Measurements from ENCODE around the gene MDM4. TPM values are rescaled to one million over a fixed set of nuclear protein-coding genes. Genes with fewer than 3 reads are reported as not detected.

The MDM4 gene
- total and polyA plus RNA-seq, 2 donors (not counting 3 experiments of a cell fraction or from before 2014, with no cell fraction given): 11.7 to 67.0 TPM

DNA sequence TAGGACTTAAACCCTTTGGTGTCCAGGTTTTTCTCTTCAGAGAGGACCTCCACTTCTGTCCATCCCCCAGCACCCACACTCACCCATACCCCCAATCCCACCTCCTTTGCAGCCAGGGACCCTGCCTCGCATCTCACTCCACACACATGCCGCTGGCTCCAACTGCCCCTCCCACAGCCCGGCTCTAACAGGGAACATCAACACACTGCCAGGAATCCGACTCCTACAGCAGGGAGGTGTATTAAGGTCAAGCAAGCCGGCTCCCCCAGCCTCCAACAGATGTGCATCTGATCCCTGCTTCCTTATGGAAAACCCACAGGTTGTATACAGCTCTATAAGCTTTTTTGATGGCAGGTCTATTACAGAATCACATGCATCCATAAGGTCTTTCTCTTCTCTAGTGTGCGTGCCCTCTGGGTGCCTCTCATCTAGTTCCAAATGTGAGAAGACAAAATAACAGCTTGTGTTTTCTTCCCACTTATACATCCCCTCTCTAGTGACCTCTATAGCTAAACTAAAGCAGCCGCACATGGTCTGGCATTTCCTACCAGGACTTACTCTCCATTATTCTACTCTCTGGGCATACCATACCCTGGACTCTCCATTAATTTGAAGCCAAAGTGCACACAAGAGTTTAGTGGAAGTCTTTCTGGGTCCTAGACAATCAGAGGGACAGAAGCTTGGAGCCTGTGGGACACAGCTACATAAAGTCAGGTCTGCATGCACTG, 37.9 kb upstream of the MDM4 start:
- no peak overlapping the region for H3K27ac ChIP-seq (ENCODE audit: insufficient read depth, low read depth, low read length)
- FAIRE-seq (no peak), DNase-seq (ENCODE audit: low read depth, low spot score) (peak; percentile 36)
- no peak overlapping the region for H2AFZ ChIP-seq (ENCODE audit: low read depth, low read length)
- TF ChIP-seq EZH2 (IDR thresholded peaks at IDR 0.05; ENCODE audit: borderline replicate concordance, low read depth, low read length, severe bottlenecking) (no peak), POLR2AphosphoS5 (IDR thresholded peaks at IDR 0.05; ENCODE audit: insufficient read depth, low read depth, low read length) (no peak), JUN (IDR thresholded peaks at IDR 0.05; ENCODE audit: borderline replicate concordance, insufficient read depth, insufficient read length, low read depth) (no peak), FOS (IDR thresholded peaks at IDR 0.05; ENCODE audit: borderline replicate concordance, insufficient read depth, low read length) (no peak), POLR2A (IDR thresholded peaks at IDR 0.05; ENCODE audit: low read depth, low read length) (no peak), GATA2 (IDR thresholded peaks at IDR 0.05; ENCODE audit: insufficient read depth, insufficient read length, low read depth, low read length) (no peak), MYC (IDR thresholded peaks at IDR 0.05; ENCODE audit: low read depth, low read length) (no peak)
- TF ChIP-seq, protein P1, sequence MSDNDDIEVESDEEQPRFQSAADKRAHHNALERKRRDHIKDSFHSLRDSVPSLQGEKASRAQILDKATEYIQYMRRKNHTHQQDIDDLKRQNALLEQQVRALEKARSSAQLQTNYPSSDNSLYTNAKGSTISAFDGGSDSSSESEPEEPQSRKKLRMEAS (IDR thresholded peaks at IDR 0.05; ENCODE audit: insufficient read depth, insufficient read length): no peak
- TF ChIP-seq, protein P2, sequence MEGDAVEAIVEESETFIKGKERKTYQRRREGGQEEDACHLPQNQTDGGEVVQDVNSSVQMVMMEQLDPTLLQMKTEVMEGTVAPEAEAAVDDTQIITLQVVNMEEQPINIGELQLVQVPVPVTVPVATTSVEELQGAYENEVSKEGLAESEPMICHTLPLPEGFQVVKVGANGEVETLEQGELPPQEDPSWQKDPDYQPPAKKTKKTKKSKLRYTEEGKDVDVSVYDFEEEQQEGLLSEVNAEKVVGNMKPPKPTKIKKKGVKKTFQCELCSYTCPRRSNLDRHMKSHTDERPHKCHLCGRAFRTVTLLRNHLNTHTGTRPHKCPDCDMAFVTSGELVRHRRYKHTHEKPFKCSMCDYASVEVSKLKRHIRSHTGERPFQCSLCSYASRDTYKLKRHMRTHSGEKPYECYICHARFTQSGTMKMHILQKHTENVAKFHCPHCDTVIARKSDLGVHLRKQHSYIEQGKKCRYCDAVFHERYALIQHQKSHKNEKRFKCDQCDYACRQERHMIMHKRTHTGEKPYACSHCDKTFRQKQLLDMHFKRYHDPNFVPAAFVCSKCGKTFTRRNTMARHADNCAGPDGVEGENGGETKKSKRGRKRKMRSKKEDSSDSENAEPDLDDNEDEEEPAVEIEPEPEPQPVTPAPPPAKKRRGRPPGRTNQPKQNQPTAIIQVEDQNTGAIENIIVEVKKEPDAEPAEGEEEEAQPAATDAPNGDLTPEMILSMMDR (IDR thresholded peaks at IDR 0.05; ENCODE audit: extremely low read depth in 1 of 2, insufficient read depth in 1 of 2, low read depth in 1 of 2, low read length in 2 of 2): no peak
- no TSS peak for BruUV-seq (replicated peaks)
- CTCF ChIA-PET: interaction anchor here (0.6 to 9.5 kb wide), 14 partner anchors 9 to 80 kb away, joined by 3 to 129 read pairs (median 5); partner anchors contain the start of genes MDM4 and PIK3C2B
- no peaks in the 10 kb centered on the region for H4K20me1 ChIP-seq (replicated peaks; ENCODE audit: control insufficient read depth, extremely low read depth, insufficient read depth, low read length)
- H3K36me3 ChIP-seq (ENCODE audit: control insufficient read depth in 2 of 2, extremely low read depth in 1 of 2, insufficient read depth in 2 of 2, low read length in 2 of 2): peaks cover 0 to 3% of the 10 kb centered on the region in 2 experiments
- dilution Hi-C loops (cut with MboI; ENCODE audit: extremely low pct_ligation_motif_present, low sequenced_read_pairs): no loop called here
- no peaks in the 10 kb centered on the region for H3K79me2 ChIP-seq (ENCODE audit: control insufficient read depth, insufficient read depth, low read length)
- no peak overlapping the region for H3K9ac ChIP-seq (replicated peaks; ENCODE audit: extremely low read depth, insufficient read depth, low read length)
- intact Hi-C loops (cut with micrococcal nuclease): loop anchor here (1.0 kb wide), 1 partner anchor 16 kb away; the partner anchor contains the start of gene PIK3C2B
- no peak overlapping the region for H3K4me2 ChIP-seq (ENCODE audit: insufficient read depth, low read length)
- H3K27me3 ChIP-seq (ENCODE audit: control insufficient read depth in 2 of 2, insufficient read depth in 2 of 2, low read length in 2 of 2): no peaks in the 10 kb centered on the region
- H3K4me3 ChIP-seq (replicated peaks in 1 of 3; ENCODE audit: insufficient read depth in 1 of 3, low read depth in 1 of 3, low read length in 3 of 3): no peak overlapping the region
- no peaks in the 10 kb centered on the region for H3K9me1 ChIP-seq (replicated peaks; ENCODE audit: control insufficient read depth, extremely low read depth, insufficient read depth, low read length)
- H3K9me3 ChIP-seq (replicated peaks; ENCODE audit: control insufficient read depth, insufficient read depth, low read length): no peaks in the 10 kb centered on the region
- H3K4me1 ChIP-seq (ENCODE audit: control insufficient read depth, extremely low read depth, insufficient read depth, low read length): peaks cover 34% of the 10 kb centered on the region
- POLR2A ChIA-PET: no interaction called here

Data from endothelial cell of umbilical vein (primary cell).